GM23338 (cell line): ENCODE results near the gene MYH13. TPM values are rescaled to one million over a fixed set of nuclear protein-coding genes. Genes with fewer than 3 reads are reported as not detected.

ENCODE experiments used
- ATAC-seq: fragments of 200-7000 bp; cut with Tn5 transposase; 3 replicates; pipeline ENCODE4 v1.9.1; 2020
- DNase-seq: peaks from one replicate; pipeline ENCODE4 v3.0.0-alpha.2; 2015; ENCODE audit warnings: low spot score
- H2AFZ ChIP-seq: fragments of 200-600 bp; sonication (generic); 2 replicates; pipeline ENCODE4 v1.8.0; 2016; ENCODE audit warnings: antibody characterized with exemption, mild to moderate bottlenecking, moderate library complexity
- H3F3A ChIP-seq: fragments of 200-600 bp; sonication (generic); replicated peaks from 2 replicates; pipeline ENCODE4 v1.8.0; 2017; ENCODE audit warnings: antibody characterized with exemption, mixed run types, low read depth
- H3K27ac ChIP-seq: fragments of 200-600 bp; sonication (generic); 2 replicates; pipeline ENCODE4 v1.6.1; 2016; ENCODE audit warnings: low read depth
- H3K27me3 ChIP-seq: fragments of 200-600 bp; sonication (generic); 2 replicates; pipeline ENCODE4 v1.8.0; 2016; ENCODE audit warnings: mild to moderate bottlenecking, mixed run types, moderate library complexity; ENCODE audit not compliant: insufficient read depth
- H3K36me3 ChIP-seq: fragments of 200-600 bp; sonication (generic); 2 replicates; pipeline ENCODE4 v1.8.0; 2016; ENCODE audit warnings: mild to moderate bottlenecking; ENCODE audit not compliant: insufficient read depth
- H3K4me1 ChIP-seq: fragments of 200-600 bp; sonication (generic); 2 replicates; pipeline ENCODE4 v1.8.0; 2016; ENCODE audit warnings: mild to moderate bottlenecking, moderate library complexity; ENCODE audit not compliant: insufficient read depth
- H3K4me2 ChIP-seq: fragments of 200-600 bp; sonication (generic); 2 replicates; pipeline ENCODE4 v1.7.1; 2017; ENCODE audit warnings: mixed run types
- H3K4me3 ChIP-seq: fragments of 200-600 bp; sonication (generic); 2 replicates; pipeline ENCODE4 v1.6.1; 2016; ENCODE audit warnings: mixed run types
- H3K79me2 ChIP-seq: fragments of 200-600 bp; sonication (generic); replicated peaks from 2 replicates; pipeline ENCODE4 v1.8.0; 2017; ENCODE audit warnings: mild to moderate bottlenecking; ENCODE audit not compliant: insufficient read depth
- H3K9me2 ChIP-seq: fragments of 200-600 bp; sonication (generic); 2 replicates; pipeline ENCODE4 v1.8.0; 2017; ENCODE audit not compliant: insufficient read depth
- H4K20me1 ChIP-seq: fragments of 200-600 bp; sonication (generic); replicated peaks from 2 replicates; pipeline ENCODE4 v1.8.0; 2017; ENCODE audit warnings: mild to moderate bottlenecking; ENCODE audit not compliant: insufficient read depth
- H3K27ac Mint-ChIP-seq: 2 replicates; pipeline ENCODE4 v1.8.0; 2020; ENCODE audit warnings: inconsistent platforms, mild to moderate bottlenecking, moderate library complexity, mixed read lengths
- H3K27me3 Mint-ChIP-seq: 3 replicates; pipeline ENCODE4 v1.8.0; 2022; ENCODE audit warnings: low read depth, mild to moderate bottlenecking, moderate library complexity, mixed read lengths, inconsistent platforms; ENCODE audit not compliant: insufficient read depth, poor library complexity
- H3K36me3 Mint-ChIP-seq: 3 replicates; pipeline ENCODE4 v1.8.0; 2021; ENCODE audit warnings: low read depth, mild to moderate bottlenecking, inconsistent platforms, moderate library complexity, mixed read lengths
- H3K4me1 Mint-ChIP-seq: 3 replicates; pipeline ENCODE4 v1.8.0; 2020; ENCODE audit warnings: mild to moderate bottlenecking, inconsistent platforms, mixed read lengths
- H3K4me3 Mint-ChIP-seq: 3 replicates; pipeline ENCODE4 v1.8.0; 2021; ENCODE audit warnings: moderate library complexity, mild to moderate bottlenecking, inconsistent platforms, mixed read lengths
- H3K9me3 Mint-ChIP-seq: 3 replicates; pipeline ENCODE4 v1.8.0; 2020; ENCODE audit warnings: moderate library complexity, mild to moderate bottlenecking, inconsistent platforms, mixed read lengths
- CREB1 ChIP-seq: fragments of 250-450 bp; sonication (Bioruptor Pico); IDR thresholded peaks from 2 replicates; pipeline ENCODE4 v1.5.0; 2020; ENCODE audit warnings: low read depth, mild to moderate bottlenecking, moderate library complexity
- ETS1 ChIP-seq: IDR thresholded peaks from 2 replicates; pipeline ENCODE4 v1.6.1; 2016; ENCODE audit warnings: antibody characterized with exemption
- EZH2 ChIP-seq: fragments of 200-600 bp; sonication (generic); IDR thresholded peaks from one replicate; pipeline ENCODE4 v1.8.0; 2017; ENCODE audit warnings: antibody characterized with exemption, mild to moderate bottlenecking, low read depth; ENCODE audit not compliant: unreplicated experiment
- JUNB ChIP-seq: IDR thresholded peaks from one replicate; pipeline ENCODE4 v1.6.1; 2016; ENCODE audit warnings: antibody characterized with exemption; ENCODE audit not compliant: unreplicated experiment
- NANOG ChIP-seq: IDR thresholded peaks from 2 replicates; pipeline ENCODE4 v1.6.1; 2016; ENCODE audit warnings: antibody characterized with exemption, borderline replicate concordance
- REST ChIP-seq: IDR thresholded peaks from one replicate; pipeline ENCODE4 v1.6.1; 2018; ENCODE audit warnings: antibody characterized with exemption; ENCODE audit not compliant: unreplicated experiment
- STAT1 ChIP-seq: IDR thresholded peaks from one replicate; pipeline ENCODE4 v1.6.1; 2016; ENCODE audit warnings: antibody characterized with exemption; ENCODE audit not compliant: unreplicated experiment
- ZNF114 ChIP-seq: fragments of 250-450 bp; sonication (Bioruptor Pico); IDR thresholded peaks from 2 replicates; pipeline ENCODE4 v1.5.0; 2020; ENCODE audit warnings: mild to moderate bottlenecking, moderate library complexity
- ZNF331 ChIP-seq: fragments of 250-450 bp; sonication (Bioruptor Pico); IDR thresholded peaks from 2 replicates; pipeline ENCODE4 v1.5.0; 2020; ENCODE audit warnings: low read depth, mild to moderate bottlenecking, moderate library complexity
- ZNF462 ChIP-seq: fragments of 250-450 bp; sonication (Bioruptor Pico); IDR thresholded peaks from 2 replicates; pipeline ENCODE4 v1.5.0; 2020; ENCODE audit warnings: mild to moderate bottlenecking, moderate library complexity
- polyA plus RNA-seq: library from polyadenylated mRNA; unstranded; fragments of >200 nt; fragmentation: Nextera tagmentation; extraction: Ambion mirVana; gene quantifications from 2 replicates; pipeline ENCODE4 v1.2.1, GENCODE V29; 2016
- total RNA-seq: library from RNA; depleted of rRNA; stranded (reverse); fragments of >200 nt; shearing (Covaris generic); gene quantifications from 2 replicates; pipeline ENCODE4 v1.2.3, GENCODE V29; 2014

Gene MYH13
- total and polyA plus RNA-seq, 2 experiments from 2014 or later: not detected

DNA sequence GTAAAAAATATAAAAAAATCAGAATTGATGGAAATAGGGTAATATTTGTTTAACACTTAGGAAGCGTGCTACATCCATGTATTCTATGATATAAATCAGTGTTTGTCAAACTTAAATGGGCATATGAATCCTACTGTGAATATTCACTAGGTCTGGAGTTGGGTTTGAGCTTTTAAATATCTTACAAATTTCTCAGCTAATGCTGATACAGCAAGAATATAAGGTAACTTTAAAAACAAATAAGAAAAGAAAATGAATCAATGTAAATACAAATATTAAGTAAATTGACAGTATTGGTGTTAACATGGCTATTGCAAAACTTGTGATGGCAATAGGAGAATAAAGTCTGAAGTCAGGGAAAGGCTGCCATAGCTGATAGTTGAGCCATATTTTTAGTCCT is 3.6 kb downstream of the MYH13 start:
- Histone ChIP-seq H3K4me3 (no peak overlapping the region), H3K27me3 (no peaks in the 10 kb centered on the region), H3K4me1 (no peaks in the 10 kb centered on the region; the same call in 1 of the 2 replicates), H3K4me2 (no peak overlapping the region), H4K20me1 (no peaks in the 10 kb centered on the region), H3K27ac (no peak overlapping the region), H3F3A (0 out of 2 replicates have a peak, but pooled peaks cover 2% of the 10 kb centered on the region), H2AFZ (no peak overlapping the region), H3K79me2 (no peaks in the 10 kb centered on the region), H3K9me2 (no peaks in the 10 kb centered on the region), H3K36me3 (no peaks in the 10 kb centered on the region)
- H3K4me1 Mint-ChIP-seq: peaks cover 12% of the 10 kb centered on the region
- no peak overlapping the region for H3K27ac Mint-ChIP-seq
- no peaks in the 10 kb centered on the region for H3K36me3 Mint-ChIP-seq
- DNase-seq (no peak), ATAC-seq (no peak)
- no peaks in the 10 kb centered on the region for H3K27me3 Mint-ChIP-seq
- H3K4me3 Mint-ChIP-seq: no peak overlapping the region
- TF ChIP-seq STAT1: no peak
- TF ChIP-seq ZNF114 (CRISPR knock-in tag): no peak
- no peak for TF ChIP-seq ETS1
- TF ChIP-seq REST: no peak
- TF ChIP-seq CREB1 (CRISPR knock-in tag): no peak
- TF ChIP-seq NANOG: no peak
- no peak for TF ChIP-seq JUNB
- no peak for TF ChIP-seq ZNF331 (CRISPR knock-in tag)
- TF ChIP-seq EZH2: no peak
- no peaks in the 10 kb centered on the region for H3K9me3 Mint-ChIP-seq

GRCh38 chr17:10368561-10368960 is 4.2 kb downstream of the MYH13 start:
- Histone ChIP-seq H3K4me3 (no peak overlapping the region), H3K36me3 (no peaks in the 10 kb centered on the region), H3K27ac (no peak overlapping the region), H3K9me2 (no peaks in the 10 kb centered on the region), H3K79me2 (no peaks in the 10 kb centered on the region), H3K4me1 (no peaks in the 10 kb centered on the region; the same call in 1 of the 2 replicates), H4K20me1 (no peaks in the 10 kb centered on the region), H3K4me2 (no peak overlapping the region), H3K27me3 (no peaks in the 10 kb centered on the region), H3F3A (0 out of 2 replicates have a peak, but pooled peaks cover 2% of the 10 kb centered on the region), H2AFZ (no peak overlapping the region)
- Mint-ChIP-seq H3K27ac (no peak overlapping the region), H3K27me3 (no peaks in the 10 kb centered on the region), H3K36me3 (no peaks in the 10 kb centered on the region), H3K9me3 (no peaks in the 10 kb centered on the region), H3K4me3 (no peak overlapping the region), H3K4me1 (peaks cover 12% of the 10 kb centered on the region)
- ATAC-seq (no peak), DNase-seq (no peak)
- no peak for TF ChIP-seq ZNF462 (CRISPR knock-in tag)
- TF ChIP-seq NANOG: no peak
